ENCODE results near the gene ZNF768.
"Not testable (repeated sequence)": the region's sequence is repeated elsewhere in the genome, so short reads cannot be mapped to it uniquely, and the experiment has no call there.

The ZNF768 gene

DNA sequence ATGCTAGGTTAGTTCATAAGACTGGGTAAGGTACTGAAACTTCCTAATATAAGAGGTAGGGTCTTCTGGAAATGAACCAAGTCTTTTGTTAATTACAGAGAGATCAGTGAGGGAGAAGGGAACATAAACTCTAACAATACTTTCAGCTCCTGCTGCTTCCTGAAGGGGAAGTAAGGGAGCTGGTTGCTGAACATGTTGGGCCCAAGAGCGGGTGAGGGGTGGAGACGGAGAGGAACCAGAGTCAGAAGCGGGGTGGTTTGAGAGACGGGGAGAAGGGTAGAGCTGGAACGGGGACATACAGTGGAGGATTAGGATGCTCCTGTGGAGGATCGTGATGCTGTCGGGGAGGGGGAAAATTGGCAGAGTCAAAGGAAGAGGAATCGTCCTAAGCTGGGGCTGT lies 19.7 kb upstream of the ZNF768 start:
- DNase-seq (ENCODE audit: low read depth): no peak
- H3K4me3 ChIP-seq (ENCODE audit: low read length): no peak overlapping the region
- no peak for TF ChIP-seq CTCF (conservative IDR thresholded peaks at IDR 0.05; ENCODE audit: low read length)

- no peak overlapping the region for H3K4me3 ChIP-seq (ENCODE audit: low read length)
- DNase-seq (ENCODE audit: low read depth): no peak
- TF ChIP-seq CTCF (conservative IDR thresholded peaks at IDR 0.05; ENCODE audit: low read length): no peak
These were observed 16.7 kb upstream of the ZNF768 start for GRCh38 chr16:30543067-30543466.

DNA sequence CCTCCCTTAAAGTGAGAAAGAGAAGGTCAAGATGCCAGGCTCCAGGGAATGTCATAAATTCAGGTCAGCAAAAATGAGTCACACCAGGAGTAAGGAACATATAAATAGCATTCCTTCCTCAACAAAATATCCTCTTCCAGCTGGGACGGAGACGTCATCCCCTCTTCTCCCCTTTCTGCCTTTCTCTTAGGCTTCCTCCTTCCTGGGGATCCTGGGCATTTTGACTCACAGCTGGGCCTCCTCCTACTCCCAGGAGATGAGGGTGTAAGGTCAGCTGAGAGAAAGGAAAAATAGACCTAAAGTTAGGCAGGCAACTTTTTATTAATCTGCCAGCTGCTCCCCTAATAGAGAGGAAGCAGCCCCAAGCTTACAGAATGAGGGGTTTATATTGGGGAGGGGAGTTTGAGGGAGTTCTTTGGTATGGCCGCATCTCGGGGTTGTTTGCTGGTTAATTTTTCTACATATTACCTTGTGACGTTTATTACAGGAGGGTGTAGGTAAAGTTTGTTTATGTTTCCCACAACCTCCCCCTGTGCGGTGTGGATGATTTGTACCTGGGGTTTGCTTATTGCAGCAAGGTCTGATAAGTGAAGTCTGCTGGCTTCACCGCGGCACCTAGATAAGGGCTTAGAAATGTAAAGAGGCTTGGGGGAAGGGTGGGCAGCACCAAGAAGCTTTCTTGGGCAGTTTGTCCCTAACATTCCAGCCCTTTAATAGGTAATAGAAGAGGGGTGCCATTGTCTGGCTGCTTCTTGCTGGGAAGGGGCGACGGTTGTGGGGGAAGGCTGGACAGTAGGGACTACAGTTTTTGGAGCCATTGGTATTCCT lies 15.3 kb upstream of the ZNF768 start:
- peak; percentile 42 for DNase-seq (ENCODE audit: low read depth)
- no peak overlapping the region for H3K4me3 ChIP-seq (ENCODE audit: low read length)
- TF ChIP-seq CTCF (conservative IDR thresholded peaks at IDR 0.05; ENCODE audit: low read length): no peak

DNA sequence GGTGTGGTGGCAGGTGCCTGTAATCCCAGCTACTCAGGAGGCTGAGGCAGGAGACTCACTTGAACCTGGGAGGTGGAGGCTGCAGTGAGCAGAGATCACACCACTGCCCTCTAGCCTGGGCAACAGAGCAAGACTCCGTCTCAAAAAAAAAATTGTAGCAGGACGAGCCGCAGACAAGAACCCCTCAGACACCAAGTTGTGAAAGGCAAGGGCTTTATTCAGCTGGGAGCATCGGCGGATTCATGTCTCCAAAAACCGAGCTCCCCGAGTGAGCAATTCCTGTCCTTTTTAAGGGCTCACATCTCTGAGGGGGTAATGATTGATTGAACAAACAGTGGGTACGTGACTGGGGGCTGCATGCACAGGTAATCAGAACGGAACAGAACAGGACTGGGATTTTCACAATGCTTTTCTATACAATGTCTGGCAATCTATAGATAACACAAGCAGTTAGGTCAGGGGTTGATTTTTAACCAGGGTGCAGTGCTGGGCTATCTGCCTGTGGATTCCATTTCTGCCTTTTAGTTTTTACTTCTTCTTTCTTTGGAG lies 14.6 kb upstream of the ZNF768 start:
- not testable (repeated sequence) for H3K4me3 ChIP-seq (ENCODE audit: low read length); DNase-seq (ENCODE audit: low read depth)

DNA sequence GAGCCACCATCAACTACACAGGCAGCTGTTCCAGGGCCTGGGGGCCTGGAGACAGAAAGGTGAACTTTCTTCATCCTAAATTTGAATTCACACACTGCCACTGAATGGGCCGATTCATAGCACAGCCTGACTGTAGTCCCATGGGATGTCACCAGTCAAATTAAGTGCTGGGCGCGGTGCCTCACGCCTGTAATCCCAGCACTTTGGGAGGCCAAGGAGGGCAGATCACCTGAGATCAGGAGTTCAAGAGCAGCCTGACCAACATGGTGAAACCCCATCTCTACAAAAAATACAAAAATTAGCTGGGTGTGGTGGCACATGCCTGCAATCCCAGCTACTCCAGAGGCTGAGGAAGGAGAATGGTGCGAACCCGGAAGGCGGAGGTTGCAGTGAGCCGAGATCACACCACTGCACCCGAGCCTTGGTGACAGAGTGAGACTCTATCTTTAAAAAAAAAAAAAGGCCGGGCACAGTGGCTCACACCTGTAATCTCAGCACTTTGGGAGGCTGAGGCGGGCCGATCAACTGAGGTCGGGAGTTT lies 13.7 kb upstream of the ZNF768 start:
- H3K4me3 ChIP-seq (ENCODE audit: low read length); DNase-seq (ENCODE audit: low read depth): not testable (repeated sequence)

DNA sequence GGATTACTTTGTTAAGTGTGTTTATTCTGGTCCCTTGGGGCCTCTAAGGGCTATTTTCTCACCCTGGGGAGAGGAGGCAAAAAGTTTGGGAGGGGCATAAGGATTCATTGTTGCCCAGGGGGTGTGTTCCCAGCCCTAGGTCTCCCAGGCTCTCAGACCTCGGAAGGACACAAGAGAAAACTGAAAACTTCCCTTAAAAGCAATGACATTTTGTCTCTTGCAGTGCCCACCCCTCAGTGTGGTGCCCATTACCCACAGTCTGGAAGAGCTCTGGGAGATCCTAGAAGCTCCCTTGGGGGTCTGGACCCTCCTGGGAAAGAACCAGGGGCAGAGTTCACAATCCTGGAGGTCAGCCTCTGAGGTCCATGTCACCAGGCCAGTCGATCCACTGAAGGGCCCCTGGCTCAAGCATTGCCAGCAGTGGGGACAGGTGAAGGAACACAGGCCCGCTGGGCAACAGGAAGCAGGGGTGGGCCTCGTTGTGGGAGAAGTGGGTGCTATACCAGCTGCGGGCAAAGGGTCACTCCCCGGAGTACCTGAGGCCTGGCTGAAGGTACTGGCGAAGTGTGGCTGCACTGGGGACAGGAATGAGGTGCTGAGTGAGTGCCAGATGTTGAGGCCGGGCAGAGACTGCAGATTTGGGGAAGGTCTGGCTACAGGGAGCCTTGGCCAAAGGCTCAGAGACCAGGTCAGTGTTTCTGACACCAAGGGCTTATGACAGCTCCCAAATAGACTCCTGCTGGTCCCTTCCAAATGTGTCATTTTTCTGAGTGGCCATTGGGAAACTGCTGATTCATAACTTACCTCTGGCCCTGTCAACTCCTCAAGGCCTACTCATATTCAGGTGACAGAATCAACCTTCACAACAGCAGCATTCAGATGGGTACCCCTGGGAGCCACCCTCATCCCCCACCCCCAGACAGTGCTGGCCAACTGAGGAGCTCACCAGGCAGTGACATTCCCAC lies 12.9 kb upstream of the ZNF768 start:
- no peak for TF ChIP-seq CTCF (conservative IDR thresholded peaks at IDR 0.05; ENCODE audit: low read length)
- no peak for DNase-seq (ENCODE audit: low read depth)
- no peak overlapping the region for H3K4me3 ChIP-seq (ENCODE audit: low read length)

GRCh38 chr16:30536391-30537024 lies 10.1 kb upstream of the ZNF768 start:
- DNase-seq (ENCODE audit: low read depth); H3K4me3 ChIP-seq (ENCODE audit: low read length): not testable (repeated sequence)

DNA sequence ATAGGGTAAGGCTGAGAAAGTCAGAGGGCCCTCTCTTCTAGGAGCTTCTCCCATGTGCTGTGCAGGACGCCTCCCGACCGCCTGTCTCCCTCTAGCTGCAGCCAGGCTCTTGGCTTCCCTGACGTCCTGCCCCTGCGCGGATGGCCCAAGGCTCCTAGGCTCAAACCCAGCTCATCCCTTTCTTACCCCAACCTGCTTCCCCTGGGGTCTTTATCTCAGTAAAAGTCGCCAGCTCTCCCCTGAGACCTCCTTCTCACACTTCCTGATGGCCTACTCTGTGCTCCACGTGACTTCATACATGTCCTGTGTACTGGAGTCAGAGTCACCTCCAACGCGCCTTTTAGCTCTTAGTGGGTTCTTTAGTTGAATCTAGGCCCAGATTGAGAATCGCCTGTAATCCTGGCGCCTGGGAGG lies 9.4 kb upstream of the ZNF768 start:
- DNase-seq (ENCODE audit: low read depth): peak; percentile 76
- TF ChIP-seq CTCF (conservative IDR thresholded peaks at IDR 0.05; ENCODE audit: low read length): peak; percentile 76
- peak overlapping the region; percentile 76 for H3K4me3 ChIP-seq (ENCODE audit: low read length)
